Adipocyte (in vitro differentiated cells): ENCODE data around the gene EPB41.
A peak's percentile ranks its signal among the peaks of the same experiment; 100 is the strongest.

Experiments
- DNase-seq: peaks from one replicate; pipeline ENCODE4 v3.0.0-alpha.2; 2015; ENCODE audit warnings: low read depth
- H3K27me3 ChIP-seq: replicated peaks from 2 replicates; pipeline ENCODE4 v1.7.0; 2013; ENCODE audit warnings: mild to moderate bottlenecking, low read length, moderate library complexity; ENCODE audit not compliant: control insufficient read depth, insufficient read depth
- H3K36me3 ChIP-seq: 2 replicates; pipeline ENCODE4 v1.7.0; 2013; ENCODE audit warnings: low read length, mild to moderate bottlenecking, moderate library complexity; ENCODE audit not compliant: control insufficient read depth, insufficient read depth, severe bottlenecking
- H3K4me1 ChIP-seq: 2 replicates; pipeline ENCODE4 v1.7.0; 2013; ENCODE audit warnings: mild to moderate bottlenecking, low read length, moderate library complexity; ENCODE audit not compliant: control insufficient read depth, insufficient read depth
- H3K4me3 ChIP-seq: 2 replicates; pipeline ENCODE4 v1.7.0; 2013; ENCODE audit warnings: mild to moderate bottlenecking, low read length, moderate library complexity
- H3K9ac ChIP-seq: 2 replicates; pipeline ENCODE4 v1.7.0; 2013; ENCODE audit warnings: mild to moderate bottlenecking, low read length, moderate library complexity
- H3K9me3 ChIP-seq: 2 replicates; pipeline ENCODE4 v1.7.0; 2013; ENCODE audit warnings: mild to moderate bottlenecking, low read length, moderate library complexity; ENCODE audit not compliant: control insufficient read depth

EPB41 gene

GRCh38 chr1:28985427-28985826 lies 71.1 kb downstream of the EPB41 start:
- no peak overlapping the region for H3K4me3 ChIP-seq
- no peaks in the 10 kb centered on the region for H3K36me3 ChIP-seq
- no peaks in the 10 kb centered on the region for H3K27me3 ChIP-seq
- peaks cover 13% of the 10 kb centered on the region for H3K4me1 ChIP-seq
- no peaks in the 10 kb centered on the region for H3K9me3 ChIP-seq
- H3K9ac ChIP-seq = no peak overlapping the region
- no peak for DNase-seq

- DNase-seq = no peak
- no peaks in the 10 kb centered on the region for H3K9me3 ChIP-seq
- no peak overlapping the region for H3K9ac ChIP-seq
- H3K4me3 ChIP-seq = no peak overlapping the region
- H3K36me3 ChIP-seq = no peaks in the 10 kb centered on the region
- H3K27me3 ChIP-seq = no peaks in the 10 kb centered on the region
- peaks cover 6% of the 10 kb centered on the region for H3K4me1 ChIP-seq
These were observed 72.0 kb downstream of the EPB41 start for GRCh38 chr1:28986306-28986910.

DNA sequence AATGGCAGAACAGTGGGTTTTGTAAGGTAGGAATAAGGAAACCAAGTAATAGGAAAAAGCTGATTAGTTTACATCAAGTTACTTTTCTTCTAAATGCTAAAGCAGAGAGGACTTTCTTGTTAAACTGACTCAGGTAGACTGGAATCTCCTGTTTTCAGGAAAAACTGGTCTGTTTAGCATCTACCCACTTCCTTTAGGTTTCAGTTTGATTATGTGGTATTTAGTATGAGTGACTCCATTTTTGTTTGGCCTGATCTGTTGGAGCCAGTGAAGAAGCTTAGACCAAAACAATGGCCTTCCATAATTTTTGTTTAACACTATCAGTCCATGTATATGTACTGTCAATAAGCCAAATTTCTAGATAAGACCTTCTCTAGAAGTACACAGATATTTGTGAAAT lies 88.4 kb downstream of the EPB41 start:
- peaks cover 5% of the 10 kb centered on the region for H3K36me3 ChIP-seq
- no peaks in the 10 kb centered on the region for H3K9me3 ChIP-seq
- no peak overlapping the region for H3K9ac ChIP-seq
- no peaks in the 10 kb centered on the region for H3K27me3 ChIP-seq
- no peak overlapping the region for H3K4me3 ChIP-seq
- no peaks in the 10 kb centered on the region for H3K4me1 ChIP-seq
- no peak for DNase-seq

- peaks cover 5% of the 10 kb centered on the region for H3K36me3 ChIP-seq
- H3K9me3 ChIP-seq = no peaks in the 10 kb centered on the region
- no peak overlapping the region for H3K4me3 ChIP-seq
- DNase-seq = no peak
- peaks cover 6% of the 10 kb centered on the region for H3K4me1 ChIP-seq
- no peak overlapping the region for H3K9ac ChIP-seq
- no peaks in the 10 kb centered on the region for H3K27me3 ChIP-seq
These were observed 89.9 kb downstream of the EPB41 start for GRCh38 chr1:29004288-29004687.

- Histone ChIP-seq H3K27me3 (no peaks in the 10 kb centered on the region), H3K36me3 (peaks cover 5% of the 10 kb centered on the region), H3K9ac (no peak overlapping the region), H3K4me1 (peaks cover 6% of the 10 kb centered on the region), H3K9me3 (no peaks in the 10 kb centered on the region), H3K4me3 (no peak overlapping the region)
- DNase-seq = no peak
These were observed 90.4 kb downstream of the EPB41 start for GRCh38 chr1:29004798-29005197.

GRCh38 chr1:29011775-29012174 lies 97.4 kb downstream of the EPB41 start:
- peak; percentile 15 for DNase-seq
- Histone ChIP-seq H3K27me3 (no peaks in the 10 kb centered on the region), H3K4me3 (no peak overlapping the region), H3K9ac (no peak overlapping the region), H3K4me1 (peaks cover 8% of the 10 kb centered on the region), H3K9me3 (no peaks in the 10 kb centered on the region), H3K36me3 (peaks cover 5% of the 10 kb centered on the region)

DNA sequence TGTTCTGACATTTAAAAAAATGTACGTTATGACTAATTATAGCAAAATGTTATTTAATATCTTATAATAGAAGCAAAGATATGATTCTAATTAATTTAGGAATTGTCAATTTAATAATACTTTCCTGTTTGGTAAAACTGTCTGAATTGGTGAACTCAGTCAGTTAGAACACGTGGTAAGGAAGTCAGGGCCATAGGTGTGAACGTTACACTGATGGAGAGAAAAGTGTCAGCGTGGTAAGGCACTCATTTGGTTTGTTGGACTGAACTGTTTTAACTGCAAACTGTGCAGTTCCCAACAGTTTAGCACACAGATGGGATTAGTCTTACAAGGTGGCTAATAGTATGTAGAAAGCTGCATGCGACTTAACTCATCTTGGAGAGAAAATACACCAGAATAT lies 102.9 kb downstream of the EPB41 start:
- Histone ChIP-seq H3K9me3 (no peaks in the 10 kb centered on the region), H3K4me1 (no peaks in the 10 kb centered on the region), H3K9ac (no peak overlapping the region), H3K27me3 (no peaks in the 10 kb centered on the region), H3K4me3 (no peak overlapping the region), H3K36me3 (no peaks in the 10 kb centered on the region)
- no peak for DNase-seq

GRCh38 chr1:29017975-29018712 lies 103.8 kb downstream of the EPB41 start:
- Histone ChIP-seq H3K9ac (no peak overlapping the region), H3K27me3 (no peaks in the 10 kb centered on the region), H3K36me3 (no peaks in the 10 kb centered on the region), H3K9me3 (no peaks in the 10 kb centered on the region), H3K4me3 (no peak overlapping the region), H3K4me1 (no peaks in the 10 kb centered on the region)
- no peak for DNase-seq

- Histone ChIP-seq H3K9ac (no peak overlapping the region), H3K36me3 (no peaks in the 10 kb centered on the region), H3K4me1 (no peaks in the 10 kb centered on the region), H3K27me3 (no peaks in the 10 kb centered on the region), H3K9me3 (no peaks in the 10 kb centered on the region), H3K4me3 (no peak overlapping the region)
- DNase-seq = no peak
These were observed 108.3 kb downstream of the EPB41 start for GRCh38 chr1:29022620-29023019.

DNA sequence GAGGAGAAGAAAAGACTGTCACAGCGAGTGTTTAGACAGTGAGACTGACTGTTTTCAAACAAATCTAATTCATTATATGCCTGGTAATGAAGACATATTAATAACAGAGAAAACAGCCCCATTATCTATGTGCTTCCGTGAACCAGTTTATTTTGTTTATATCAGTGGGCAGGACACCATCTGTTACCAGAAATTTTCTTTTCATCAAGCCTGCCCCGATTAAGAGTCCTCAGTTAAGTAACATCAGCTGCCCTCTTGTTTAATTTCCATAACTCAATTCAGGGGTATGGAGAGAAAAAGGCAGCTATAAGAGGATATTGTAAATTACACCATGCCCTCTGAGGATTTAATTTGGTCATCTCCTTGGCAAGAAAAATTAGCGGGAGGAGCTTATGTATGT lies 115.3 kb downstream of the EPB41 start:
- no peak overlapping the region for H3K9ac ChIP-seq
- no peaks in the 10 kb centered on the region for H3K9me3 ChIP-seq
- DNase-seq = no peak
- H3K4me1 ChIP-seq = peaks cover 7% of the 10 kb centered on the region
- peaks cover 4% of the 10 kb centered on the region for H3K36me3 ChIP-seq
- H3K27me3 ChIP-seq = no peaks in the 10 kb centered on the region
- no peak overlapping the region for H3K4me3 ChIP-seq

- no peak overlapping the region for H3K4me3 ChIP-seq
- H3K27me3 ChIP-seq = no peaks in the 10 kb centered on the region
- peaks cover 4% of the 10 kb centered on the region for H3K36me3 ChIP-seq
- DNase-seq = no peak
- H3K9ac ChIP-seq = no peak overlapping the region
- no peaks in the 10 kb centered on the region for H3K9me3 ChIP-seq
- peaks cover 8% of the 10 kb centered on the region for H3K4me1 ChIP-seq
These were observed 118.5 kb downstream of the EPB41 start for GRCh38 chr1:29032841-29033240.
